Aorta (tissue), 5 donors: Measurements from ENCODE around the gene ABRACL. TPM values are rescaled to one million over a fixed set of nuclear protein-coding genes. Genes with fewer than 3 reads are reported as not detected.

ENCODE experiments used
- ATAC-seq: fragments of 200-7000 bp; cut with Tn5 transposase; one replicate; pipeline ENCODE4 v1.9.1; 2022; ENCODE audit warnings: moderate library complexity; ENCODE audit not compliant: low FRiP score
- DNase-seq, 2 donors: peaks; one replicate each; pipeline ENCODE4 v3.0.0-alpha.2; 2020
- H3K27ac ChIP-seq, 2 donors: one replicate each; pipeline ENCODE4 v1.5.1; 2013; ENCODE audit warnings: low read length in 2 of 2, mild to moderate bottlenecking in 2 of 2, moderate library complexity in 2 of 2, control low read depth in 1 of 2, inconsistent platforms in 1 of 2, low read depth in 1 of 2
- H3K27me3 ChIP-seq, 2 donors: one replicate each; pipeline ENCODE4 v1.6.1; 2013; ENCODE audit warnings: control low read depth in 1 of 2, low read length in 1 of 2, mild to moderate bottlenecking in 1 of 2, moderate library complexity in 1 of 2; ENCODE audit not compliant: insufficient read depth in 2 of 2, control insufficient read depth in 1 of 2
- H3K36me3 ChIP-seq, 2 donors: one replicate each; pipeline ENCODE4 v1.6.1; 2013; ENCODE audit warnings: control low read depth in 1 of 2, low read length in 1 of 2, mild to moderate bottlenecking in 1 of 2; ENCODE audit not compliant: insufficient read depth in 2 of 2, control insufficient read depth in 1 of 2
- H3K4me1 ChIP-seq, 2 donors: one replicate each; pipeline ENCODE4 v1.6.1; 2013; ENCODE audit warnings: low read length in 2 of 2, control low read depth in 1 of 2, mild to moderate bottlenecking in 1 of 2, moderate library complexity in 1 of 2; ENCODE audit not compliant: insufficient read depth in 2 of 2, control insufficient read depth in 1 of 2
- H3K4me3 ChIP-seq, 2 donors: one replicate each; pipeline ENCODE4 v1.5.1; 2013; ENCODE audit warnings: low read length in 2 of 2, control low read depth in 1 of 2, mild to moderate bottlenecking in 1 of 2
- H3K9me3 ChIP-seq: one replicate; pipeline ENCODE4 v1.6.1; 2013; ENCODE audit warnings: mild to moderate bottlenecking, low read length; ENCODE audit not compliant: control insufficient read depth
- WGBS, 2 donors: extraction: QIAGEN DNeasy Blood & Tissue Kit; methylation state at CpG; one replicate each; pipeline ENCODE4 v1.1.7; 2013; 5-methylcytosine and 5-hydroxymethylcytosine counted together
- intact Hi-C, 2 donors: fragments of 100-400 bp; cut with DNase I; formaldehyde crosslinking; loops; one replicate each; pipeline versions ENCODE4 v1.14.2 to v1.15.0; 2022
- long read RNA-seq, 2 donors: library from polyadenylated mRNA; unstranded; transcript quantifications; one replicate each; pipeline ENCODE4 v2.0.0, GENCODE V29; 2020 to 2021
- polyA plus RNA-seq, 2 donors: library from polyadenylated mRNA; stranded (reverse); fragments of 200-250 nt; gene quantifications; one replicate each; pipeline ENCODE4 v1.2.3, GENCODE V29; 2013
- total RNA-seq, 2 donors: library from RNA; stranded (reverse); fragmentation: NEBNext Ultra II Directional; extraction: Animal tissue kit (Norgen Biotek cat#: 25700); gene quantifications; one replicate each; pipeline ENCODE4 v1.2.1, GENCODE V29; 2021
- donor health status: healthy with polysubstance abuse.
- donor health status: Bipolar disorder and iron deficiency.
- donor health status: DM: no; HTN: no; CAD: no.
- donor health status: DM: no; HTN: no; CAD: no.
- donor health status: DM: yes; HTN: yes; CAD: no.

Gene ABRACL
- total RNA-seq (10 to 100 TPM; 16.4 to 18.6 TPM), polyA plus RNA-seq (10 to 100 TPM; 17.9 to 88.4 TPM)
- long read RNA-seq, donor 1, partial matches to known transcripts: 0 of 5 reads
- long read RNA-seq, donor 1, other reads (novel, unspliced or antisense): 2 of 5 reads
- long read RNA-seq, donor 2, partial matches to known transcripts: 0 of 2 reads
- long read RNA-seq, donor 2, other reads (novel, unspliced or antisense): 1 of 2 reads

- 0% methylated on average over 62 to 77 of the region's 77 CpGs for WGBS, 2 donors
- ATAC-seq (peak; percentile 76), DNase-seq (peak; percentile 79 to 85)
- H3K4me1 ChIP-seq: no peaks in the 10 kb centered on the region
- H3K4me3 ChIP-seq: peak within 1 kb of the TSS; percentile 61 to 69
- intact Hi-C loops: loop anchor here (5.0 kb wide), 1 partner anchor 108 kb away; the partner anchor contains the start of gene HECA (in 2 of the 2)
- no peaks in the 10 kb centered on the region for H3K27me3 ChIP-seq
- peak within 1 kb of the TSS; percentile 29 to 71 for H3K27ac ChIP-seq
- no peaks in the 10 kb centered on the region for H3K9me3 ChIP-seq
- no peaks in the 10 kb centered on the region for H3K36me3 ChIP-seq
Observed at GRCh38 chr6:139028658-139029469, at the start of gene ABRACL. ABRACL (plus strand) TSS chr6:139028745; CDS start chr6:139034161, 5,416 bp downstream.

GRCh38 chr6:138979365-138979764 is 49.2 kb upstream of the ABRACL start:
- no peak overlapping the region for H3K27ac ChIP-seq

GRCh38 chr6:138979813-138980668 is 48.5 kb upstream of the ABRACL start:
- WGBS, 2 donors: 93 to 94% methylated on average over 5 of the region's 5 CpGs
- DNase-seq (no peak), ATAC-seq (no peak)
- intact Hi-C loops: loop anchor here (10.0 kb wide), 1 partner anchor 385 kb away; no protein-coding TSS in a partner anchor
- H3K27me3 ChIP-seq: no peaks in the 10 kb centered on the region
- H3K27ac ChIP-seq: no peak overlapping the region
- H3K4me1 ChIP-seq: peaks cover 3 to 8% of the 10 kb centered on the region in 2 donors
- H3K9me3 ChIP-seq: no peaks in the 10 kb centered on the region
- no peaks in the 10 kb centered on the region for H3K36me3 ChIP-seq
- no peak overlapping the region for H3K4me3 ChIP-seq

More at GRCh38 chr6:138979365-138979764, 49.2 kb upstream of the ABRACL start:
- H3K4me1 ChIP-seq: peaks cover 3 to 8% of the 10 kb centered on the region in 2 donors
- DNase-seq: no peak
- 72 to 82% methylated on average over 2 of the region's 2 CpGs for WGBS, 2 donors
- no peak overlapping the region for H3K4me3 ChIP-seq
- H3K9me3 ChIP-seq: no peaks in the 10 kb centered on the region
- no peaks in the 10 kb centered on the region for H3K36me3 ChIP-seq
- intact Hi-C loops: no loop called here
- no peaks in the 10 kb centered on the region for H3K27me3 ChIP-seq
- no peak for ATAC-seq

- ATAC-seq (no peak), DNase-seq (no peak)
- no peaks in the 10 kb centered on the region for H3K36me3 ChIP-seq
- no peak overlapping the region for H3K4me3 ChIP-seq
- WGBS, 2 donors: 79 to 86% methylated on average over 2 of the region's 2 CpGs
- intact Hi-C loops: loop anchor here (10.0 kb wide), 1 partner anchor 383 kb away; no protein-coding TSS in a partner anchor
- H3K27ac ChIP-seq: no peak overlapping the region
- peaks cover 3 to 10% of the 10 kb centered on the region in 2 donors for H3K4me1 ChIP-seq
- H3K27me3 ChIP-seq: no peaks in the 10 kb centered on the region
- no peaks in the 10 kb centered on the region for H3K9me3 ChIP-seq
Observed at GRCh38 chr6:138981416-138981815, 47.1 kb upstream of the ABRACL start.

GRCh38 chr6:138986578-138986977 is 42.0 kb upstream of the ABRACL start:
- intact Hi-C loops: loop anchor here (5.0 to 10.0 kb wide), 2 partner anchors 169 to 378 kb away; no protein-coding TSS in a partner anchor
- Histone ChIP-seq H3K4me3 (peak overlapping the region; percentile 84 to 89), H3K27ac (no peak overlapping the region), H3K9me3 (no peaks in the 10 kb centered on the region), H3K36me3 (no peaks in the 10 kb centered on the region), H3K4me1 (peaks cover 3 to 10% of the 10 kb centered on the region in 2 donors), H3K27me3 (no peaks in the 10 kb centered on the region)
- DNase-seq (no peak), ATAC-seq (no peak)
- 14% methylated on average over 3 of the region's 3 CpGs for WGBS, 2 donors

GRCh38 chr6:138987080-138987642 is 41.4 kb upstream of the ABRACL start:
- ATAC-seq (peak; percentile 7), DNase-seq (peak; percentile 55 to 79)
- Histone ChIP-seq H3K9me3 (no peaks in the 10 kb centered on the region), H3K4me1 (peaks cover 3 to 10% of the 10 kb centered on the region in 2 donors), H3K27ac (no peak overlapping the region), H3K4me3 (peak overlapping the region; percentile 84 to 89), H3K36me3 (no peaks in the 10 kb centered on the region), H3K27me3 (no peaks in the 10 kb centered on the region)
- intact Hi-C loops: loop anchor here (5.0 to 10.0 kb wide), 2 partner anchors 170 to 378 kb away; no protein-coding TSS in a partner anchor
- 0 to 1% methylated on average over 34 to 35 of the region's 35 CpGs for WGBS, 2 donors

- ATAC-seq (peak; percentile 97), DNase-seq (peak; percentile 95 to 97)
- H3K9me3 ChIP-seq: no peaks in the 10 kb centered on the region
- peaks cover 3 to 8% of the 10 kb centered on the region in 2 donors for H3K4me1 ChIP-seq
- peak within 1 kb of the TSS; percentile 28 to 60 for H3K27ac ChIP-seq
- H3K36me3 ChIP-seq: no peaks in the 10 kb centered on the region
- peak within 1 kb of the TSS; percentile 84 to 89 for H3K4me3 ChIP-seq
- no peaks in the 10 kb centered on the region for H3K27me3 ChIP-seq
- WGBS, 2 donors: 0% methylated on average over 98 to 105 of the region's 105 CpGs
- intact Hi-C loops: loop anchor here (2.0 to 10.0 kb wide), 3 partner anchors 171 to 377 kb away; no protein-coding TSS in a partner anchor
Observed at GRCh38 chr6:138987643-138988468, 40.7 kb upstream of the ABRACL start, which contains the start of gene REPS1. REPS1 (minus strand) TSS chr6:138988253; CDS start chr6:138987682, 571 bp downstream.
